Astrocyte (in vitro differentiated cells and primary cell): ENCODE data around the gene S100A6. TPM values are rescaled to one million over a fixed set of nuclear protein-coding genes. Genes with fewer than 3 reads are reported as not detected.
A peak's percentile ranks its signal among the peaks of the same experiment; 100 is the strongest.

Source experiments
- DNase-seq: peaks from one replicate; pipeline ENCODE4 v3.0.0-alpha.2; 2010; ENCODE audit warnings: low read depth
- FAIRE-seq: peaks from 2 replicates; lab custom pipeline; 2011; peaks lifted over from hg19 to GRCh38; lab: Jason Lieb, UNC
- H2AFZ ChIP-seq: 2 replicates; pipeline ENCODE4 v1.6.0; 2012; ENCODE audit warnings: low read depth, low read length, inconsistent platforms
- H3K27ac ChIP-seq: 2 replicates; pipeline ENCODE4 v1.5.1; 2011; ENCODE audit warnings: low read depth, low read length, inconsistent platforms
- H3K27me3 ChIP-seq: 2 replicates; pipeline ENCODE4 v1.6.0; 2011; ENCODE audit warnings: low read length, inconsistent platforms; ENCODE audit not compliant: insufficient read depth
- H3K36me3 ChIP-seq: 2 replicates; pipeline ENCODE4 v1.5.1; 2011; ENCODE audit warnings: low read length, inconsistent platforms; ENCODE audit not compliant: insufficient read depth
- H3K4me1 ChIP-seq: 2 replicates; pipeline ENCODE4 v1.5.1; 2011; ENCODE audit warnings: low read length, inconsistent platforms; ENCODE audit not compliant: insufficient read depth
- H3K4me2 ChIP-seq: 2 replicates; pipeline ENCODE4 v1.6.0; 2012; ENCODE audit warnings: low read length, inconsistent platforms
- H3K4me3 ChIP-seq: 2 replicates; pipeline ENCODE4 v1.5.1; 2011; ENCODE audit warnings: low read depth, mild to moderate bottlenecking, low read length, inconsistent platforms; ENCODE audit not compliant: insufficient read depth
- H3K79me2 ChIP-seq: 2 replicates; pipeline ENCODE4 v1.6.0; 2012; ENCODE audit warnings: mild to moderate bottlenecking, low read length, inconsistent platforms; ENCODE audit not compliant: insufficient read depth
- H3K9ac ChIP-seq: 2 replicates; pipeline ENCODE4 v1.6.0; 2012; ENCODE audit warnings: mild to moderate bottlenecking, low read length, inconsistent platforms
- H3K9me3 ChIP-seq: 2 replicates; pipeline ENCODE4 v1.5.1; 2012; ENCODE audit warnings: low read depth, mild to moderate bottlenecking, low read length, inconsistent platforms; ENCODE audit not compliant: insufficient read depth
- H4K20me1 ChIP-seq: 2 replicates; pipeline ENCODE4 v1.6.0; 2012; ENCODE audit warnings: low read length, inconsistent platforms; ENCODE audit not compliant: insufficient read depth
- H3K27ac Mint-ChIP-seq: one replicate; pipeline ENCODE4 v1.8.0; 2021; ENCODE audit warnings: mild to moderate bottlenecking, mixed read lengths; ENCODE audit not compliant: unreplicated experiment
- H3K27me3 Mint-ChIP-seq: one replicate; pipeline ENCODE4 v1.8.0; 2021; ENCODE audit warnings: low read depth, mixed read lengths; ENCODE audit not compliant: unreplicated experiment
- H3K36me3 Mint-ChIP-seq: one replicate; pipeline ENCODE4 v1.8.0; 2021; ENCODE audit warnings: low read depth, mixed read lengths; ENCODE audit not compliant: unreplicated experiment
- H3K4me1 Mint-ChIP-seq: one replicate; pipeline ENCODE4 v1.8.0; 2021; ENCODE audit warnings: low read depth, mixed read lengths; ENCODE audit not compliant: unreplicated experiment
- H3K4me3 Mint-ChIP-seq: one replicate; pipeline ENCODE4 v1.8.0; 2021; ENCODE audit warnings: mild to moderate bottlenecking, moderate library complexity, mixed read lengths; ENCODE audit not compliant: unreplicated experiment
- H3K9me3 Mint-ChIP-seq: one replicate; pipeline ENCODE4 v1.8.0; 2021; ENCODE audit warnings: mild to moderate bottlenecking, mixed read lengths; ENCODE audit not compliant: unreplicated experiment
- CTCF ChIP-seq: IDR thresholded peaks from 2 replicates; pipeline ENCODE4 v1.5.1; 2011; ENCODE audit warnings: low read depth, mild to moderate bottlenecking, inconsistent platforms, low read length, moderate library complexity; ENCODE audit not compliant: insufficient read depth
- EZH2 ChIP-seq: IDR thresholded peaks from 2 replicates; pipeline ENCODE4 v1.6.1; 2012; ENCODE audit warnings: mild to moderate bottlenecking, low read length, inconsistent platforms; ENCODE audit not compliant: insufficient read depth
- total RNA-seq: library from RNA; stranded (reverse); gene quantifications from 2 replicates; pipeline ENCODE4 v1.2.1, GENCODE V29; 2021

S100A6 gene
- total RNA-seq, 1 donor from 2014 or later, result 125 TPM

GRCh38 chr1:153573351-153573750, 37.6 kb upstream of the S100A6 start:
- Mint-ChIP-seq H3K9me3 (peaks cover 2% of the 10 kb centered on the region), H3K36me3 (peaks cover 1% of the 10 kb centered on the region), H3K4me1 (peaks cover 19% of the 10 kb centered on the region), H3K4me3 (no peak overlapping the region), H3K27ac (peak overlapping the region; percentile 38), H3K27me3 (no peaks in the 10 kb centered on the region)
- H3K79me2 ChIP-seq, result no peaks in the 10 kb centered on the region
- H2AFZ ChIP-seq, result no peak overlapping the region
- no peak for TF ChIP-seq CTCF
- TF ChIP-seq EZH2, result no peak
- H3K27me3 ChIP-seq, result no peaks in the 10 kb centered on the region
- no peaks in the 10 kb centered on the region for H4K20me1 ChIP-seq
- no peak overlapping the region for H3K4me3 ChIP-seq
- H3K9ac ChIP-seq, result peak overlapping the region; percentile 75
- DNase-seq, result peak; percentile 29
- no peaks in the 10 kb centered on the region for H3K36me3 ChIP-seq
- H3K27ac ChIP-seq, result peak overlapping the region; percentile 91
- no peaks in the 10 kb centered on the region for H3K9me3 ChIP-seq
- H3K4me1 ChIP-seq, result peaks cover 28% of the 10 kb centered on the region
- FAIRE-seq, result no peak
- H3K4me2 ChIP-seq, result peak overlapping the region; percentile 74

- Histone ChIP-seq H3K9ac (peak overlapping the region; percentile 75), H3K9me3 (no peaks in the 10 kb centered on the region), H3K79me2 (no peaks in the 10 kb centered on the region), H2AFZ (peak overlapping the region; percentile 70), H3K4me3 (peak overlapping the region; percentile 16), H3K4me1 (peaks cover 35% of the 10 kb centered on the region), H3K4me2 (peak overlapping the region; percentile 74), H3K27me3 (no peaks in the 10 kb centered on the region), H3K27ac (peak overlapping the region; percentile 91), H3K36me3 (no peaks in the 10 kb centered on the region), H4K20me1 (no peaks in the 10 kb centered on the region)
- TF ChIP-seq CTCF, result peak; percentile 80
- no peak for TF ChIP-seq EZH2
- H3K36me3 Mint-ChIP-seq, result peaks cover 1% of the 10 kb centered on the region
- H3K4me1 Mint-ChIP-seq, result peaks cover 21% of the 10 kb centered on the region
- DNase-seq (peak; percentile 71), FAIRE-seq (no peak)
- H3K27ac Mint-ChIP-seq, result peak overlapping the region; percentile 85
- H3K27me3 Mint-ChIP-seq, result no peaks in the 10 kb centered on the region
- peaks cover 2% of the 10 kb centered on the region for H3K9me3 Mint-ChIP-seq
- no peak overlapping the region for H3K4me3 Mint-ChIP-seq
These were observed 36.8 kb upstream of the S100A6 start for GRCh38 chr1:153572569-153573015.

GRCh38 chr1:153571706-153572105, 35.9 kb upstream of the S100A6 start:
- Histone ChIP-seq H3K4me1 (peaks cover 44% of the 10 kb centered on the region), H3K4me2 (peak overlapping the region; percentile 74), H3K27me3 (no peaks in the 10 kb centered on the region), H3K9ac (peak overlapping the region; percentile 75), H2AFZ (peak overlapping the region; percentile 42), H3K4me3 (no peak overlapping the region), H3K36me3 (no peaks in the 10 kb centered on the region), H3K79me2 (no peaks in the 10 kb centered on the region), H3K9me3 (no peaks in the 10 kb centered on the region), H4K20me1 (no peaks in the 10 kb centered on the region), H3K27ac (peak overlapping the region; percentile 91)
- Mint-ChIP-seq H3K4me3 (no peak overlapping the region), H3K36me3 (peaks cover 1% of the 10 kb centered on the region), H3K9me3 (peaks cover 2% of the 10 kb centered on the region), H3K27ac (peak overlapping the region; percentile 30), H3K27me3 (no peaks in the 10 kb centered on the region), H3K4me1 (peaks cover 28% of the 10 kb centered on the region)
- FAIRE-seq (no peak), DNase-seq (no peak)
- TF ChIP-seq CTCF, result no peak
- TF ChIP-seq EZH2, result no peak
